GM12878 (cell line): ENCODE results near the gene FADD. TPM values are rescaled to one million over a fixed set of nuclear protein-coding genes. Genes with fewer than 3 reads are reported as not detected.

Experiments
- ATAC-seq: fragments of 200-7000 bp; cut with Tn5 transposase; 3 replicates; pipeline ENCODE4 v1.9.1; 2020; ENCODE audit warnings: mild to moderate bottlenecking, moderate library complexity
- BruUV-seq: library from RNA; stranded (reverse); fragments of 400-500 nt; replicated peaks from 2 replicates; lab custom pipeline; 2021; lab: Mats Ljungman, UMichigan
- CTCF ChIA-PET: fragments of 300-600 bp; sonication (Branson Sonifier 250); formaldehyde crosslinking; extraction: SDS; loops from one replicate; lab custom pipeline; 2021; ENCODE audit warnings: inconsistent platforms; lab: Yijun Ruan, JAX
- POLR2A ChIA-PET: fragments of 350-600 bp; formaldehyde crosslinking; extraction: SDS; loops from one replicate; lab custom pipeline; 2021; ENCODE audit warnings: inconsistent platforms; lab: Charles Lee
- RAD21 ChIA-PET: fragments of 300-600 bp; sonication (Branson Sonifier 250); formaldehyde crosslinking; loops from one replicate; lab custom pipeline; 2023; ENCODE audit warnings: antibody characterized with exemption; ENCODE audit not compliant: unreplicated experiment; lab: Charles Lee
- SMC1A ChIA-PET: fragments of 300-600 bp; sonication (Branson Sonifier 250); formaldehyde crosslinking; loops from one replicate; lab custom pipeline; 2023; ENCODE audit not compliant: unreplicated experiment, uncharacterized antibody; lab: Charles Lee
- DNase-seq: peaks from one replicate; pipeline ENCODE4 v3.0.0-alpha.2; 2011; ENCODE audit warnings: low read depth, low spot score
- FAIRE-seq: peaks from 3 replicates; lab custom pipeline; 2011; peaks lifted over from hg19 to GRCh38; lab: Jason Lieb, UNC
- H2AFZ ChIP-seq: 2 replicates; pipeline ENCODE4 v1.6.0; 2011; ENCODE audit warnings: low read depth, low read length, control low read depth; ENCODE audit not compliant: control insufficient read depth
- H3K27ac ChIP-seq: 2 replicates; pipeline ENCODE4 v1.5.1; 2011; ENCODE audit warnings: control low read depth; ENCODE audit not compliant: control insufficient read depth, insufficient read depth
- H3K27me3 ChIP-seq, 2 experiments: replicated peaks in 1 of 2; 2 replicates each; pipeline versions ENCODE4 v1.6.0 to v1.6.1; 2011; ENCODE audit warnings: low read length in 1 of 2; ENCODE audit not compliant: control insufficient read depth in 2 of 2, insufficient read depth in 2 of 2
- H3K36me3 ChIP-seq, 2 experiments: 2 replicates each; pipeline ENCODE4 v1.5.1; 2011; ENCODE audit warnings: low read length in 1 of 2; ENCODE audit not compliant: control insufficient read depth in 2 of 2, insufficient read depth in 2 of 2
- H3K4me1 ChIP-seq: 2 replicates; pipeline ENCODE4 v1.6.1; 2011; ENCODE audit warnings: mild to moderate bottlenecking, low read length, moderate library complexity, mixed read lengths; ENCODE audit not compliant: control insufficient read depth, insufficient read depth
- H3K4me2 ChIP-seq: 2 replicates; pipeline ENCODE4 v1.6.0; 2011; ENCODE audit warnings: control low read depth; ENCODE audit not compliant: control insufficient read depth, insufficient read depth
- H3K4me3 ChIP-seq: fragments of 200-600 bp; sonication (generic); 2 replicates; pipeline ENCODE4 v1.5.1; 2016
- H3K79me2 ChIP-seq: 2 replicates; pipeline ENCODE4 v1.6.0; 2011; ENCODE audit warnings: low read length; ENCODE audit not compliant: control insufficient read depth, insufficient read depth
- H3K9ac ChIP-seq: 2 replicates; pipeline ENCODE4 v1.8.0; 2011; ENCODE audit warnings: low read length, control low read depth, mixed read lengths; ENCODE audit not compliant: control insufficient read depth, insufficient read depth
- H3K9me3 ChIP-seq: replicated peaks from 3 replicates; pipeline ENCODE4 v1.5.1; 2011; ENCODE audit warnings: mild to moderate bottlenecking, low read length; ENCODE audit not compliant: control insufficient read depth, insufficient read depth
- H4K20me1 ChIP-seq: 2 replicates; pipeline ENCODE4 v1.6.0; 2011; ENCODE audit not compliant: control insufficient read depth, insufficient read depth
- RAD21 ChIP-seq: IDR thresholded peaks from 2 replicates; pipeline ENCODE4 v1.6.1; 2011; ENCODE audit warnings: mild to moderate bottlenecking, low read depth, low read length, moderate library complexity; ENCODE audit not compliant: insufficient read depth
- SMC3 ChIP-seq: IDR thresholded peaks from 2 replicates; pipeline ENCODE4 v1.6.1; 2011; ENCODE audit warnings: low read length, improper control_type of control experiment, borderline replicate concordance
- YY1 ChIP-seq: IDR thresholded peaks from 2 replicates; pipeline ENCODE4 v1.6.1; 2011; ENCODE audit warnings: low read depth, mild to moderate bottlenecking, low read length
- WGBS: methylation state at CpG from one replicate; pipeline ENCODE4 v1.1.6; 2016; ENCODE audit warnings: low lambda C conversion rate; ENCODE audit not compliant: insufficient replicate concordance, insufficient coverage; ENCODE audit errors: missing lambda C conversion rate; 5-methylcytosine and 5-hydroxymethylcytosine counted together
- in situ Hi-C: fragments of 300-500 bp; cut with MboI; formaldehyde crosslinking; loops from 9 replicates; pipeline ENCODE4 v1.14.3; 2018; ENCODE audit warnings: mixed read lengths
- intact Hi-C: fragments of 100-400 bp; cut with micrococcal nuclease; formaldehyde crosslinking; loops from one replicate; pipeline ENCODE4 v1.14.2; 2022; ENCODE audit not compliant: unreplicated experiment
- polyA plus RNA-seq, 11 experiments: library from polyadenylated mRNA; depleted of rRNA in 4 of 11; unstranded in 6 of 11; stranded (reverse) in 5 of 11; fragments of >200 nt; fragmentation: Nextera tagmentation in 4 of 11; fragmentation: Illumina TruSeq in 1 of 11; extraction: Ambion mirVana in 4 of 11; extraction: Trizol in 1 of 11; gene quantifications; 1 replicate in 1 of 11; 2 replicates in 10 of 11; pipeline versions ENCODE4 v1.2.1 to v1.2.3, GENCODE V29; 2011 to 2016; ENCODE audit warnings: inconsistent platforms in 2 of 11, missing spikeins in 2 of 11, low read depth in 1 of 11
- total RNA-seq, 4 experiments: library from RNA; depleted of rRNA in 3 of 4; stranded (reverse); fragments of >200 nt in 3 of 4; fragmentation: Illumina TruSeq in 1 of 4; extraction: Trizol in 1 of 4; gene quantifications; 2 replicates each; pipeline versions ENCODE4 v1.2.1 to v1.2.3, GENCODE V29; 2013 to 2021
- TF ChIP-seq, protein P1 (sequence below): IDR thresholded peaks from 2 replicates; pipeline ENCODE4 v1.6.1; 2012; ENCODE audit warnings: low read depth, low read length, improper control_type of control experiment
- TF ChIP-seq, protein P2 (sequence below), 3 experiments: IDR thresholded peaks in 2 of 3; conservative IDR thresholded peaks in 1 of 3; 2 replicates each; pipeline ENCODE4 v1.5.1; 2011; ENCODE audit warnings: low read depth in 3 of 3, low read length in 3 of 3, mild to moderate bottlenecking in 3 of 3, control low read depth in 2 of 3, moderate library complexity in 2 of 3, inconsistent platforms in 1 of 3, mixed read lengths in 1 of 3; ENCODE audit not compliant: control insufficient read depth in 2 of 3, insufficient read depth in 1 of 3; ENCODE audit errors: extremely low read depth in 1 of 3

The FADD gene
- total and polyA plus RNA-seq, 10 of the 15 experiments (the other 5 are each of a cell fraction or from before 2014, with no cell fraction given), result 0.32 to 38.7 (median 21.8) TPM

DNA sequence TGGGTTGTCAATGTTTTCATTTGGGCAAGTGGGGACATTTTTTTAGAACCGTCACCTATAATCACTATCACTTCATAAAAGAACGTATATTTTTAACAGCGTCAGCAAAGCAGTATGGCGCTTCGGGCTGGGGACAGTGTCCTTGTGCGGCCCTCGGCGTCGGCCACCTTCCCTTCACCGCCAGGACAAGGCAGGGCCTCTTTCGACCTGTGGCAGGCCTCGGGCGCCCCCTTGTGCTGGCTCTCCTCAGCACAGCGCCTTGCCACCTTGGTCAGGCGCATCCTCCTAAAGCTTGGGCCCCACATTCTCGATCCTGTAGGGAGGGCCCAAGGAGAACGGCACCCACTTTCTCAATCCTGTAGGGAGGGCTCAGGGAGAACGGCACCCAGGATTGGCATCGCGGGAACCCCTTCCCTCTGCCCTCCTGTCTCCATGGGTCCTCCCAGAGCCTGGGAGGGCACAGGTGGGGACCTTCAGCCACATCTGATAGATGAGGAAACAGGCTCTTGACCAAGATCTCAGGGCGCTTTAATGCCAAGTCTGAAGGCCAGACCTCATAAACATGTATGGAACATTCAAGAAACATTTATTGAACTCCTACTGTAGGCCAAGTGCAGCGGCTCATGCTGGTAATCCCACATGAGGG is 11.5 kb upstream of the FADD start:
- ATAC-seq, result peak; percentile 96
- H3K4me3 ChIP-seq, result no peak overlapping the region
- no peak overlapping the region for H2AFZ ChIP-seq
- H3K4me2 ChIP-seq, result no peak overlapping the region
- WGBS, result 14% methylated on average over 22 of the region's 22 CpGs
- CTCF ChIA-PET, result interaction anchor here (0.6 to 1.4 kb wide), 4 partner anchors 9 to 473 kb away, joined by 3 to 7 read pairs (median 4); no protein-coding TSS in a partner anchor
- no peaks in the 10 kb centered on the region for H4K20me1 ChIP-seq
- no peak for DNase-seq
- FAIRE-seq, result no peak
- H3K9ac ChIP-seq, result no peak overlapping the region
- POLR2A ChIA-PET, result no interaction called here
- H3K36me3 ChIP-seq, result no peaks in the 10 kb centered on the region
- TF ChIP-seq RAD21 (peak; percentile 85), SMC3 (peak; percentile 55), YY1 (0 out of 2 replicates have a peak, but pooled peaks have one; percentile 26)
- TF ChIP-seq, protein P1, sequence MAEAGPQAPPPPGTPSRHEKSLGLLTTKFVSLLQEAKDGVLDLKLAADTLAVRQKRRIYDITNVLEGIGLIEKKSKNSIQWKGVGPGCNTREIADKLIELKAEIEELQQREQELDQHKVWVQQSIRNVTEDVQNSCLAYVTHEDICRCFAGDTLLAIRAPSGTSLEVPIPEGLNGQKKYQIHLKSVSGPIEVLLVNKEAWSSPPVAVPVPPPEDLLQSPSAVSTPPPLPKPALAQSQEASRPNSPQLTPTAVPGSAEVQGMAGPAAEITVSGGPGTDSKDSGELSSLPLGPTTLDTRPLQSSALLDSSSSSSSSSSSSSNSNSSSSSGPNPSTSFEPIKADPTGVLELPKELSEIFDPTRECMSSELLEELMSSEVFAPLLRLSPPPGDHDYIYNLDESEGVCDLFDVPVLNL, result no peak
- TF ChIP-seq, protein P2, sequence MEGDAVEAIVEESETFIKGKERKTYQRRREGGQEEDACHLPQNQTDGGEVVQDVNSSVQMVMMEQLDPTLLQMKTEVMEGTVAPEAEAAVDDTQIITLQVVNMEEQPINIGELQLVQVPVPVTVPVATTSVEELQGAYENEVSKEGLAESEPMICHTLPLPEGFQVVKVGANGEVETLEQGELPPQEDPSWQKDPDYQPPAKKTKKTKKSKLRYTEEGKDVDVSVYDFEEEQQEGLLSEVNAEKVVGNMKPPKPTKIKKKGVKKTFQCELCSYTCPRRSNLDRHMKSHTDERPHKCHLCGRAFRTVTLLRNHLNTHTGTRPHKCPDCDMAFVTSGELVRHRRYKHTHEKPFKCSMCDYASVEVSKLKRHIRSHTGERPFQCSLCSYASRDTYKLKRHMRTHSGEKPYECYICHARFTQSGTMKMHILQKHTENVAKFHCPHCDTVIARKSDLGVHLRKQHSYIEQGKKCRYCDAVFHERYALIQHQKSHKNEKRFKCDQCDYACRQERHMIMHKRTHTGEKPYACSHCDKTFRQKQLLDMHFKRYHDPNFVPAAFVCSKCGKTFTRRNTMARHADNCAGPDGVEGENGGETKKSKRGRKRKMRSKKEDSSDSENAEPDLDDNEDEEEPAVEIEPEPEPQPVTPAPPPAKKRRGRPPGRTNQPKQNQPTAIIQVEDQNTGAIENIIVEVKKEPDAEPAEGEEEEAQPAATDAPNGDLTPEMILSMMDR (IDR thresholded peaks at IDR 0.05 in 2 of 3, conservative IDR thresholded peaks at IDR 0.05 in 1 of 3; ENCODE audit: control insufficient read depth in 2 of 3, extremely low read depth in 1 of 3, insufficient read depth in 1 of 3, low read depth in 3 of 3, low read length in 3 of 3), result peak; percentile 61 to 83 (median 79)
- H3K4me1 ChIP-seq, result no peaks in the 10 kb centered on the region
- H3K79me2 ChIP-seq, result no peaks in the 10 kb centered on the region
- BruUV-seq, result no TSS peak
- SMC1A ChIA-PET, result no interaction called here
- intact Hi-C loops (no loop called here), in situ Hi-C loops (loop anchor here (10.0 kb wide), 1 partner anchor 507 kb away; no protein-coding TSS in a partner anchor)
- H3K27ac ChIP-seq, result no peak overlapping the region
- no peaks in the 10 kb centered on the region for H3K9me3 ChIP-seq
- H3K27me3 ChIP-seq, result no peaks in the 10 kb centered on the region
- RAD21 ChIA-PET, result no interaction called here
